GM18858 (cell line): Measurements from ENCODE around the gene ZNF836.

Experiments used
- ATAC-seq: cut with Tn5 transposase; IDR thresholded peaks from one replicate; pipeline ENCODE4 v1.9.1; 2021; ENCODE audit not compliant: unreplicated experiment

Gene ZNF836

DNA sequence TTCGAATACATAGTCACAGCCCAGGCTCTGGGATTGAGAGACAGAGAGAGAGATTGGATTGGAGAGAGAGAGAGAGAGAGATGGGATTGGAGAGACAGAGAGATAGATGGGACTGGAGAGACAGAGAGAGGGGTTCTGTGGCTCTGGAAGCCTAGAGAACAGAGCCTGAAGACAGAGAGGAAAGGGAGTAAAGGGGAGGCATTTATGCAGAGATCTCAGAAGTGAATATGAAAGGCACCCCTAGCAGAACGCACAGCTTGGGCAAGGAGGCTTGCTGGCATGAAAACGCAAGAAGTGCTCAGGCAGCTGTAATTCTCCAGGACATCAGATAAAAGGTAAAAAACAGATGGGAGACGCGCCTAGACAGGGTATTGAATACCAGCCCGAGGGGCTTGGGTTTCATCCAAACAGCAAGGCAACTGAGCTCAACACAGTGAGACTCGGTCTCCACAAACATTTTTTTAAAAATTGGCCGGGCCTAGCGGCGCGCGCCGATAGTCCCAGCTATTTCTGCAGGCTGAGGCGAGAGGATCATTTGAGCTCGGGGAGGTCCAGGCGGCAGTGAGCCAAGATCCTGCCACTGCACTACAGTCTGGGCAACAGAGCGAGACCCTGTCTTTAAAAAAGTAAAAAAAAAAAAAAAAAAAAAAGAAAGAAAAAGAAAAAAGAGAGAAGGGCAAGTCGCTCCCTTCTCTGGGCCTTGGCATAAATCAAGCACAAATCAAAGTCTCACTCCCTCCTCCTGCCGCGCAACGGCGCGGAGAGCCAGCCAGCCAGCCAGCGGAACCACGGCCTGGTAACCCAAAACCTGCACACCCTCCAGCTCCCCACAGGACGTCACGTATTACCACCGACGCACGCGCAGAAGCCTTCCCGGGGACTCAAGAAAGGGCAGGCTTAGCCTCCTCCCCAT is 17.7 kb upstream of the ZNF836 start:
- no peak for ATAC-seq

- ATAC-seq: no peak
Observed at GRCh38 chr19:52187407-52187806, 16.0 kb upstream of the ZNF836 start.

GRCh38 chr19:52176574-52176973 is 5.2 kb upstream of the ZNF836 start:
- no peak for ATAC-seq

- no peak for ATAC-seq
Observed at GRCh38 chr19:52172347-52172746, 926 bp upstream of the ZNF836 start.

- no peak for ATAC-seq
Observed at GRCh38 chr19:52170863-52171320, 529 bp downstream of the ZNF836 start.

DNA sequence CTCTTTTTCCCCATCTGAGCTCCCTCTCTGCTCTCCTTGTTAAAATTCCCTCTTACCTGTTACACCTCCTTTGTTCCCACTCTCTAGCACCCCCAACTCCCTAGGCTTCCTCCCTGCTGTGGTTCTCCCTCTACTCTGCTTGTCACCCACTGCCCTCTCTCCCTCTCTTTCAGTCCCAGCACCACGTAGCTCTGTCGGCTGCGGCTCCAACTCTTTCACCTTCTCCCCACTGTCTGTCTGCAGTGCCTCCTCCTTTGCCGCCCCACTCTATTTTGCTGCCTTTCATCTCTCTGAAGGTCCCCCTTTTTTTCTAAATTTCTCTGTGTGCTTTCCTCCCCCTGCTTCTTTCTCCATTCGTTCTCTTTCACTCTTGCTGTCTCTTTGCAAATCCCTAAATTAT is 1.1 kb downstream of the ZNF836 start:
- no peak for ATAC-seq

- ATAC-seq: no peak
Observed at GRCh38 chr19:52155596-52156359, 15.6 kb downstream of the ZNF836 start.

- ATAC-seq: no peak
Observed at GRCh38 chr19:52148256-52148655, 23.2 kb downstream of the ZNF836 start.

DNA sequence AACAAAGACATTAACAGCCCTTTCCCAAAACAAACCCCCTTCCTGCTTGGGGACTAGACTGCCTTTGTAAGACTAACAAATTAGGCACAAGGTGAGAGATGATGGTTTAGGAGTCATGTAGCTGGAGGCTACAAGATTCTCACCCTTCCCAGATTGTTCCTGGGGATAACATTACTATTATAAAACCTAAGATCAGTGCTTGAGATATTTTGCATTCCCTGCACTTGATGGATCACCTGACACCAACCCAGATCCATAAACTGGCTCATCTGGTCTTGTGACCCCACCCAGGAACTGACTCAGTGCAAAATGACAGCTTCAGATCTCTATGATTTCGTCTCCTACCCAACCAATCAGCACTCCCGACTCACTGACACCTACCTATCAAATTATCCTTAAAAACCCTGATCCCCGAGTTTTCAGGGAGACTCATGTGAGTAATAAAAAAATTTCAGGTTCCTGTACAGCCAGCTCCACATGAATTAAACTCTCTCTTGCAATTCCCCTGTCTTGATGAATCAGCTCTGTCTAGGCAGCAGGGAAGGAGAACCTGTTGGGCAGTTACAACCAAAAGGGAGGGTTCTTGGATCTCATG is 29.3 kb downstream of the ZNF836 start:
- no peak for ATAC-seq

DNA sequence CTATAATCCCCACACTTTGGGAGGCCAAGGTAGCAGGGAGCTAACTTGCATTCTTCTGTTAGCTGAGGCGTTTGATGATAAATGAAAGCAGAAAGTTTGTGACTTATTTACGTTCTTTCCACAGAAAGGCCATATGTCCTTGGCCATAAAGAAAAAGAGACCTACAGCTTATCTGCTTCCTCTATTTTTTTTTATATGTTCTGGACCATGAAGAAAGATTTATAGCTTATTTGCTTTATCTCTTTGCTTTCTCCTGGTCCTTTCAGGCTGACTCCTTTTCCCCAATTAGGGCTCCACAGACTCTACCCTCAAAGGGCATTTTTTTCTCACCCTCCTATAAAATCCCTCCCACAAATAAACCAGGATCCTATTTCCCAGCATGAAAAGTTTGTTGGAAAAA is 30.2 kb downstream of the ZNF836 start:
- ATAC-seq: no peak

DNA sequence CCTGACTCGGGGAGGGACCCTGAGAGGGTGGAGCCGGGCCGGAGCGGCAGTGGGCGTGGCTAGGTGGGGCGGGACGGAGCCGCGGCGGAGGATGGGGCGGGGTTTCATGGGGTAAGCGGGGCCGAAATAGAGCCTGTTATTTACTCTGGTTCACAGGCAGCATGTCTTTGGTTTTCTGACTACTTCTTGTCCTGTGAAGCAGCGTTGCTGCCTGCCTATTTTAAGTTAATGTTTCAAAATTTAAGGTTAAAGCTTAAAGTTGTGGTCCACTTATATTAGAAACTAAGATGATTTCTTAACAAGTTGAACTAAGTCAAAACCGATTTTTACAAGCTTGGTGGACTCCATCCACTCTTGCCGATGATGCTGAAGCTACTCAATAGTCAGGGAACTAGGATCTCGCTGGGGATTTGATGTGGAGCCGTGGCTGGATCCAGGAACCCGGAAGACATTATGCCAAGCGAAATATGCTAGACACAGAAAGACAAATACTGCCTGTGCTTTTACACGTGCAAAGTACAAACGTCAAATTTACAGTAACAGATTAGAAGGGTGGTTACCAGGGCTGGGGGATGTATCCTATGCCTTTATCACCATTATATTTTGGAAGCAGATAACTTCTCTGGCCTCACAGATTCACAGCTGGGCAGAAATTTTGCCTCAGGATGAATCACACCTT is 31.2 kb downstream of the ZNF836 start:
- peak; percentile 55 for ATAC-seq

DNA sequence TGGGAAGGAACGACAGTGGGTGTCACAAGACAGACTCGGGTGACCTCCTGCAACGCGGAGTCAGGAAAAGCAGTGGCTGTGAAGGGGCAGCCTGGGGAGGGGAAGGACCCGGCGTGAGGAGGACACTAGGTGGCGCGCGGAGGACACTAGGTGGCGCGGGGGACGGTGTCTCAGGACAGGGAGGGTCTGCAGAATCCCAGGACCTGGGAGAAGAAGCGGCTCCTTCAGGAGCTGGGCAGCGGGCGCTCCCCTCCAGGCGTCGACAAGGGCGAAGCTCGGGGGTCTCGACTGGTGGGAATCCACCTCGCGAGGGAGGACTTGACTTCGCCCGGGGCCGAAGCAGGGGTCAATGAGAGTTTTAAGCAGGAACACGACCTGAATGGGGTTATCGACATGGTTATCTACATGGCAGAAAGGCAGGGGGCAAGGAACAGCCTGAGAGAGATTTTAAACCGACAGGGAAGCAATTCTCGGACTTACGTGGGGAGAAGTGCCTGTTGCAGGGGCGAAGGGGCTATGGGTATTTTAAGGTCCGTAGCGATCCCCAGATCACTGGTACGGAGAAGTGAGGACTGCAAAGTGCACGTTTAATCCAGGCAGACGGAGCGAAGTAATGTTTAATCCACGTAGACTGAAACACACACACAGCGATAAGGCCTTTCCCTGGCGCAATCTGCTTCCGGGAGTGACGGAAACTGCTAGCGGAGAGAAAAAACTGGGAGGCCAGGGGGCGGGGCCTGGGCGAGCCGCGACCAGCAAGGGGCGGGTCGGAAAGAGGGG is 32.0 kb downstream of the ZNF836 start, which contains the start of gene ZNF616:
TSS of gene ZNF616 (minus strand) at position 687 of the 780 bp plus-strand sequence. CDS start 9,426 bp downstream, outside the sequence.
- ATAC-seq: no peak

DNA sequence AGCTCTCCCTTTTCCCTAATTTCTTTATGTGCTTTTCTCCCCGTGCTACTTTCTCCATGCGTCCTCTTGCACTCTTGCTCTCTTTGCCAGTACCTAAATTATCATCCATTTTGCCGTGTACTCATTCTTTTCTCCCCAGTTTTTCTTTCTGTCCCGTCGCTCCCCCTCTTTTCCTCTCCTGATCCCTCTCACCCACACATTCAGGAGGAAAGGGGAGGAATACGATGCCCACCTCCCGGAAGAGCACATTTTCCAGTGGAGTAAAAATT is 32.5 kb downstream of the ZNF836 start:
- ATAC-seq: no peak

- no peak for ATAC-seq
Observed at GRCh38 chr19:52138278-52138982, 33.0 kb downstream of the ZNF836 start.

- no peak for ATAC-seq
Observed at GRCh38 chr19:52120286-52120685, 51.1 kb downstream of the ZNF836 start.

GRCh38 chr19:52115526-52116053 is 55.8 kb downstream of the ZNF836 start:
- no peak for ATAC-seq

GRCh38 chr19:52114691-52115090 is 56.7 kb downstream of the ZNF836 start:
- no peak for ATAC-seq

GRCh38 chr19:52112624-52113023 is 58.8 kb downstream of the ZNF836 start:
- no peak for ATAC-seq

- ATAC-seq: no peak
Observed at GRCh38 chr19:52110780-52111179, 60.6 kb downstream of the ZNF836 start.
